WTC11 (cell line): Measurements from ENCODE around the gene SDHAF4. TPM values are rescaled to one million over a fixed set of nuclear protein-coding genes. Genes with fewer than 3 reads are reported as not detected.

Source experiments
- total RNA-seq: library from RNA; stranded (reverse); gene quantifications from 3 replicates; pipeline ENCODE4 v1.2.3, GENCODE V29; 2021

The SDHAF4 gene
- total RNA-seq, 1 experiment from 2014 or later, result 23.1 TPM

Other genes starting within 250 kb of the SDHAF4 start
- 31.7 to 34.1 TPM (median 32.9 TPM) in 3 replicates for gene FAM135A, start 153.4 kb upstream of the SDHAF4 start, total RNA-seq
- gene SMAP1, start 101.0 kb downstream of the SDHAF4 start, total RNA-seq, result 27.6 to 29.0 TPM (median 28.3 TPM) in 3 replicates